ENCODE results near the gene GATA2. TPM values are rescaled to one million over a fixed set of nuclear protein-coding genes. Genes with fewer than 3 reads are reported as not detected.

Gene GATA2
- total RNA-seq, 1 experiment from 2014 or later, result 9.6 TPM

GRCh38 chr3:128473180-128473519 is 19.9 kb downstream of the GATA2 start:
- no peaks in the 10 kb centered on the region for H3K36me3 Mint-ChIP-seq (ENCODE audit: insufficient read depth, unreplicated experiment)
- no peak for TF ChIP-seq CTCF (IDR thresholded peaks at IDR 0.05; ENCODE audit: unreplicated experiment)
- no peaks in the 10 kb centered on the region for H3K4me1 Mint-ChIP-seq (ENCODE audit: low read depth, unreplicated experiment)
- H3K9me3 Mint-ChIP-seq (ENCODE audit: low read depth, unreplicated experiment), result no peaks in the 10 kb centered on the region
- intact Hi-C loops (cut with micrococcal nuclease; ENCODE audit: unreplicated experiment), result no loop called here
- no peak for DNase-seq
- BruUV-seq (replicated peaks), result no TSS peak
- H3K4me3 Mint-ChIP-seq (ENCODE audit: low read depth, unreplicated experiment), result no peak overlapping the region
- CTCF ChIA-PET, result no interaction called here
- H3K27ac Mint-ChIP-seq (ENCODE audit: unreplicated experiment), result no peak overlapping the region
- peaks cover 80% of the 10 kb centered on the region for H3K27me3 Mint-ChIP-seq (ENCODE audit: unreplicated experiment)

DNA sequence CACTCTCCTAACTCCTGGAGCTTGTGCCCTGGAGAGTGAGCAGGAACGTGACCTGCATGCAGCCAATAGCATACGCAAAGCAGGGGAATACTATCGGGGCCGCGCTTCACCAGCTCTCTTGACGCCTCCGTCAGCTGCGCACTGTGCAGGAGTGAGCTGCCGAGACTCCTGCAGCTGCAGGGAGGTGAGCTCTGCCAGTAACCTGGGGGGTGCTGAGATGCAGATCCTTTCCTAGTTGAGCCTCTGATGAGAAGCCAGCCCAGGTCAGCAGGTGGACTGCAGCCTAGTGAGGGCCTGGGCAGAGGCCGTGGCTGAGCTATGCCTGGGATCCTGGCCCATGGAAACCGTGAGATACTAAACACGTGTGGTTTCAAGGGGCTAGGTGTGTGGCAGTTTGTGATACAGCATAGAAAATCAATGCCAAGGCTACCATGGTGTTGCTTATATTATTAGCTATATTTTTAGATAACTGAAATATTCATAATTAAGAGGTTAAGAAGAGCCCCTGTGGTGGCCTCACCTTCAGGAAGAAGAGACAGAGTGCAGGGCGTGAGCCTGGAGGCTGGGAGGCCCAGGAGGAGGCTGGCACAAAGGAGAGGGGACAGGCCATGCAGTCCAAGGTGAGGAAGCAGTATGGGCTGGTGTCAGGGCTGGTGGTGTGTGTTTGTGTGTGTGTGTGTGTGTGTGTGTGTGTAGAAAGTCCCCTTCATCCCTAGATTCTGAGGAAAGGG is 20.4 kb downstream of the GATA2 start:
- intact Hi-C loops (cut with micrococcal nuclease; ENCODE audit: unreplicated experiment), result no loop called here
- Mint-ChIP-seq H3K27me3 (ENCODE audit: unreplicated experiment) (peaks cover 82% of the 10 kb centered on the region), H3K9me3 (ENCODE audit: low read depth, unreplicated experiment) (no peaks in the 10 kb centered on the region), H3K4me1 (ENCODE audit: low read depth, unreplicated experiment) (no peaks in the 10 kb centered on the region), H3K4me3 (ENCODE audit: low read depth, unreplicated experiment) (no peak overlapping the region), H3K27ac (ENCODE audit: unreplicated experiment) (no peak overlapping the region), H3K36me3 (ENCODE audit: insufficient read depth, unreplicated experiment) (no peaks in the 10 kb centered on the region)
- no peak for DNase-seq
- TF ChIP-seq CTCF (IDR thresholded peaks at IDR 0.05; ENCODE audit: unreplicated experiment), result no peak
- CTCF ChIA-PET, result no interaction called here
- BruUV-seq (replicated peaks), result no TSS peak

- Mint-ChIP-seq H3K36me3 (ENCODE audit: insufficient read depth, unreplicated experiment) (no peaks in the 10 kb centered on the region), H3K4me3 (ENCODE audit: low read depth, unreplicated experiment) (no peak overlapping the region), H3K27ac (ENCODE audit: unreplicated experiment) (no peak overlapping the region), H3K9me3 (ENCODE audit: low read depth, unreplicated experiment) (no peaks in the 10 kb centered on the region), H3K4me1 (ENCODE audit: low read depth, unreplicated experiment) (no peaks in the 10 kb centered on the region), H3K27me3 (ENCODE audit: unreplicated experiment) (peaks cover 84% of the 10 kb centered on the region)
- TF ChIP-seq CTCF (IDR thresholded peaks at IDR 0.05; ENCODE audit: unreplicated experiment), result no peak
- intact Hi-C loops (cut with micrococcal nuclease; ENCODE audit: unreplicated experiment), result no loop called here
- DNase-seq, result no peak
- BruUV-seq (replicated peaks), result no TSS peak
- CTCF ChIA-PET, result no interaction called here
Measured at GRCh38 chr3:128471720-128472119, 21.3 kb downstream of the GATA2 start.

GRCh38 chr3:128471110-128471509 is 21.9 kb downstream of the GATA2 start:
- DNase-seq, result no peak
- H3K36me3 Mint-ChIP-seq (ENCODE audit: insufficient read depth, unreplicated experiment), result no peaks in the 10 kb centered on the region
- no peak for TF ChIP-seq CTCF (IDR thresholded peaks at IDR 0.05; ENCODE audit: unreplicated experiment)
- H3K4me3 Mint-ChIP-seq (ENCODE audit: low read depth, unreplicated experiment), result no peak overlapping the region
- CTCF ChIA-PET, result no interaction called here
- no TSS peak for BruUV-seq (replicated peaks)
- no peaks in the 10 kb centered on the region for H3K4me1 Mint-ChIP-seq (ENCODE audit: low read depth, unreplicated experiment)
- H3K9me3 Mint-ChIP-seq (ENCODE audit: low read depth, unreplicated experiment), result no peaks in the 10 kb centered on the region
- no peak overlapping the region for H3K27ac Mint-ChIP-seq (ENCODE audit: unreplicated experiment)
- intact Hi-C loops (cut with micrococcal nuclease; ENCODE audit: unreplicated experiment), result no loop called here
- peaks cover 90% of the 10 kb centered on the region for H3K27me3 Mint-ChIP-seq (ENCODE audit: unreplicated experiment)

All from Calu3 (cell line).